ENCODE data around the gene OVCA2.

The OVCA2 gene

DNA sequence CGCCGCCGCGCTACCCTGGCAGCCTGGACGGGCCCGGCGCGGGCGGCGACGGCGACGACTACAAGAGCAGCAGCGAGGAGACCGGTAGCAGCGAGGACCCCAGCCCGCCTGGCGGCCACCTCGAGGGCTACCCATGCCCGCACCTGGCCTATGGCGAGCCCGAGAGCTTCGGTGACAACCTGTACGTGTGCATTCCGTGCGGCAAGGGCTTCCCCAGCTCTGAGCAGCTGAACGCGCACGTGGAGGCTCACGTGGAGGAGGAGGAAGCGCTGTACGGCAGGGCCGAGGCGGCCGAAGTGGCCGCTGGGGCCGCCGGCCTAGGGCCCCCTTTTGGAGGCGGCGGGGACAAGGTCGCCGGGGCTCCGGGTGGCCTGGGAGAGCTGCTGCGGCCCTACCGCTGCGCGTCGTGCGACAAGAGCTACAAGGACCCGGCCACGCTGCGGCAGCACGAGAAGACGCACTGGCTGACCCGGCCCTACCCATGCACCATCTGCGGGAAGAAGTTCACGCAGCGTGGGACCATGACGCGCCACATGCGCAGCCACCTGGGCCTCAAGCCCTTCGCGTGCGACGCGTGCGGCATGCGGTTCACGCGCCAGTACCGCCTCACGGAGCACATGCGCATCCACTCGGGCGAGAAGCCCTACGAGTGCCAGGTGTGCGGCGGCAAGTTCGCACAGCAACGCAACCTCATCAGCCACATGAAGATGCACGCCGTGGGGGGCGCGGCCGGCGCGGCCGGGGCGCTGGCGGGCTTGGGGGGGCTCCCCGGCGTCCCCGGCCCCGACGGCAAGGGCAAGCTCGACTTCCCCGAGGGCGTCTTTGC is 16.2 kb downstream of the OVCA2 start:
- peak overlapping the region; percentile 81 for H3K4me3 ChIP-seq (replicated peaks; ENCODE audit: low read depth, low read length)
- DNase-seq (ENCODE audit: extremely low read depth, low read depth): no peak
- no peak for TF ChIP-seq CTCF (IDR thresholded peaks at IDR 0.05; ENCODE audit: low read depth, low read length, missing control alignments)

DNA sequence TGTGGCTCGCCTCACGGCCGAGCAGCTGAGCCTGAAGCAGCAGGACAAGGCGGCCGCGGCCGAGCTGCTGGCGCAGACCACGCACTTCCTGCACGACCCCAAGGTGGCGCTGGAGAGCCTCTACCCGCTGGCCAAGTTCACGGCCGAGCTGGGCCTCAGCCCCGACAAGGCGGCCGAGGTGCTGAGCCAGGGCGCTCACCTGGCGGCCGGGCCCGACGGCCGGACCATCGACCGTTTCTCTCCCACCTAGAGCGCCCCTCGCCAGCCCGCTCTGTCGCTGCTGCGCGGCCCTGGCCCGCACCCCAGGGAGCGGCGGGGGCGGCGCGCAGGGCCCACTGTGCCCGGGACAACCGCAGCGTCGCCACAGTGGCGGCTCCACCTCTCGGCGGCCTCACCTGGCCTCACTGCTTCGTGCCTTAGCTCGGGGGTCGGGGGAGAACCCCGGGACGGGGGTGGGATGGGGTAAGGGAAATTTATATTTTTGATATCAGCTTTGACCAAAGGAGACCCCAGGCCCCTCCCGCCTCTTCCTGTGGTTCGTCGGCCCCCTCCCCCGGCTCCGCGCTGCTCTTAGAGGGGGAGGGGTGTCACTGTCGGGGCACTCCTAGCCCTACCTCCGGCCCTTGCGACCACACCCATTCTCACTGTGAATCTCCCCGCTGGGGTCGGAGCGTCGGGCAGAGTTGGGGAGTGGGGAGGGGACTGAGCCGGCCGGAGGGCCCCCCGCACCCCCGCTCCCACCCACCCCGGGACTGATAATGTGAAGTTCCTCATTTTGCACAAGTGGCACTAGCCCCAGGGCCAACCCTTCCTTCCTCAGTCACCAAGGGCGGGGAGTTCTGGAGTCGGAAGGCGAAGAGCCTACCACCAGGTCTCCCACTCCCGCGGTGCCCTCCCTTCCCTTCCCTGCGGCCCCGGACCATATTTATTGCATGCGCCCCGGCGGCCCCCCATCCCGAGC is 17.0 kb downstream of the OVCA2 start:
- peak overlapping the region; percentile 81 for H3K4me3 ChIP-seq (replicated peaks; ENCODE audit: low read depth, low read length)
- DNase-seq (ENCODE audit: extremely low read depth, low read depth): no peak
- TF ChIP-seq CTCF (IDR thresholded peaks at IDR 0.05; ENCODE audit: low read depth, low read length, missing control alignments): peak; percentile 45

GRCh38 chr17:2059547-2060384 is 17.9 kb downstream of the OVCA2 start:
- DNase-seq (ENCODE audit: extremely low read depth, low read depth): no peak
- peak overlapping the region; percentile 12 for H3K4me3 ChIP-seq (replicated peaks; ENCODE audit: low read depth, low read length)
- TF ChIP-seq CTCF (IDR thresholded peaks at IDR 0.05; ENCODE audit: low read depth, low read length, missing control alignments): no peak

- no peak overlapping the region for H3K4me3 ChIP-seq (replicated peaks; ENCODE audit: low read depth, low read length)
- DNase-seq (ENCODE audit: extremely low read depth, low read depth): no peak
- no peak for TF ChIP-seq CTCF (IDR thresholded peaks at IDR 0.05; ENCODE audit: low read depth, low read length, missing control alignments)
These were observed 18.5 kb downstream of the OVCA2 start for GRCh38 chr17:2060385-2060658.

GRCh38 chr17:2060681-2061440 is 19.0 kb downstream of the OVCA2 start:
- DNase-seq (ENCODE audit: extremely low read depth, low read depth): no peak
- TF ChIP-seq CTCF (IDR thresholded peaks at IDR 0.05; ENCODE audit: low read depth, low read length, missing control alignments): no peak
- no peak overlapping the region for H3K4me3 ChIP-seq (replicated peaks; ENCODE audit: low read depth, low read length)
